B cell (primary cell): Measurements from ENCODE around the gene C1GALT1C1. TPM values are rescaled to one million over a fixed set of nuclear protein-coding genes. Genes with fewer than 3 reads are reported as not detected.
"Not testable (repeated sequence)": the region's sequence is repeated elsewhere in the genome, so short reads cannot be mapped to it uniquely, and the experiment has no call there.

ENCODE experiments used
- ATAC-seq: fragments of 200-7000 bp; cut with Tn5 transposase; one replicate; pipeline ENCODE4 v1.10.0; 2021; ENCODE audit warnings: low read depth, mild to moderate bottlenecking, moderate number of reproducible peaks, moderate library complexity
- CTCF ChIA-PET: fragments of 350-600 bp; sonication (Branson Sonifier 250); formaldehyde crosslinking; loops from one replicate; lab custom pipeline; 2021; ENCODE audit warnings: antibody characterized with exemption, inconsistent platforms; lab: Charles Lee
- POLR2A ChIA-PET: fragments of 350-600 bp; sonication (Branson Sonifier 250); formaldehyde crosslinking; loops from one replicate; lab custom pipeline; 2021; ENCODE audit warnings: antibody characterized with exemption; lab: Charles Lee
- DNase-seq: peaks from one replicate; pipeline ENCODE4 v3.0.0; 2013
- H2AFZ ChIP-seq: 2 replicates; pipeline ENCODE4 v1.6.1; 2012; ENCODE audit warnings: mild to moderate bottlenecking, low read depth, low read length; ENCODE audit not compliant: insufficient read depth, poor library complexity, severe bottlenecking
- H3K27ac ChIP-seq, 2 donors: 1 replicate in 1 of 2; 2 replicates in 1 of 2; pipeline ENCODE4 v1.5.1; 2012 to 2013; ENCODE audit warnings: low read length in 2 of 2, mild to moderate bottlenecking in 2 of 2, moderate library complexity in 1 of 2
- H3K27me3 ChIP-seq, 4 experiments: fragments of 200-600 bp in 1 of 4; sonication (generic) in 1 of 4; replicated peaks in 1 of 4; 1 replicate in 2 of 4; 2 replicates in 2 of 4; pipeline versions ENCODE4 v1.6.1 to v1.7.0; 2013 to 2016; ENCODE audit warnings: low read length in 3 of 4, mild to moderate bottlenecking in 2 of 4, mixed read lengths in 1 of 4, moderate library complexity in 1 of 4; ENCODE audit not compliant: insufficient read depth in 4 of 4, control insufficient read depth in 3 of 4; ENCODE audit errors: control extremely low read depth in 1 of 4
- H3K36me3 ChIP-seq, 2 experiments: replicated peaks in 1 of 2; 1 replicate in 1 of 2; 2 replicates in 1 of 2; pipeline versions ENCODE4 v1.6.1 to v1.7.1; 2013; ENCODE audit warnings: low read length in 1 of 2; ENCODE audit not compliant: insufficient read depth in 2 of 2, control insufficient read depth in 1 of 2; ENCODE audit errors: control extremely low read depth in 1 of 2, extremely low read depth in 1 of 2
- H3K4me1 ChIP-seq, 2 donors: fragments of 200-600 bp in 1 of 2; sonication (generic) in 1 of 2; 1 replicate in 1 of 2; 2 replicates in 1 of 2; pipeline versions ENCODE4 v1.5.1 to v1.6.1; 2013 to 2017; ENCODE audit warnings: low read length in 2 of 2; ENCODE audit not compliant: control insufficient read depth in 2 of 2, insufficient read depth in 2 of 2
- H3K4me2 ChIP-seq: replicated peaks from 2 replicates; pipeline ENCODE3; 2012; ENCODE audit warnings: mild to moderate bottlenecking, low read depth, low read length; ENCODE audit not compliant: poor library complexity, severe bottlenecking
- H3K4me3 ChIP-seq, 5 experiments: fragments of 200-600 bp in 1 of 5; sonication (generic) in 1 of 5; 1 replicate in 3 of 5; 2 replicates in 2 of 5; pipeline versions ENCODE4 v1.5.1 to v1.7.0; 2011 to 2016; ENCODE audit warnings: low read length in 4 of 5, mild to moderate bottlenecking in 4 of 5, low read depth in 2 of 5, control low read depth in 1 of 5, moderate library complexity in 1 of 5; ENCODE audit not compliant: insufficient read depth in 1 of 5; ENCODE audit errors: control extremely low read depth in 1 of 5, extremely low read depth in 1 of 5
- H3K79me2 ChIP-seq: fragments of 200-600 bp; sonication (generic); one replicate; pipeline ENCODE4 v1.6.0; 2016; ENCODE audit warnings: low read length; ENCODE audit not compliant: control insufficient read depth, insufficient read depth
- H3K9ac ChIP-seq: fragments of 200-600 bp; sonication (generic); 2 replicates; pipeline ENCODE4 v1.6.1; 2017; ENCODE audit warnings: mild to moderate bottlenecking, low read length, moderate library complexity
- H3K9me3 ChIP-seq, 3 donors: one replicate each; pipeline versions ENCODE4 v1.6.1 to v1.7.1; 2013; ENCODE audit warnings: low read length in 2 of 3; ENCODE audit not compliant: control insufficient read depth in 2 of 3, insufficient read depth in 1 of 3; ENCODE audit errors: control extremely low read depth in 1 of 3
- H4K20me1 ChIP-seq: 2 replicates; pipeline ENCODE4 v1.6.0; 2012; ENCODE audit warnings: mild to moderate bottlenecking, low read length; ENCODE audit not compliant: insufficient read depth, control insufficient read depth, poor library complexity, severe bottlenecking
- H3K27ac Mint-ChIP-seq: one replicate; pipeline ENCODE4 v1.8.0; 2021; ENCODE audit warnings: mixed read lengths
- H3K27me3 Mint-ChIP-seq: one replicate; pipeline ENCODE4 v1.8.0; 2021; ENCODE audit warnings: mixed read lengths
- H3K4me1 Mint-ChIP-seq: one replicate; pipeline ENCODE4 v1.8.0; 2021; ENCODE audit warnings: mixed read lengths
- H3K4me3 Mint-ChIP-seq: one replicate; pipeline ENCODE4 v1.8.0; 2021; ENCODE audit warnings: mixed read lengths
- H3K9me3 Mint-ChIP-seq: one replicate; pipeline ENCODE4 v1.8.0; 2022; ENCODE audit warnings: mixed read lengths; ENCODE audit not compliant: insufficient read depth
- EZH2 ChIP-seq: IDR thresholded peaks from 2 replicates; pipeline ENCODE4 v1.6.1; 2012; ENCODE audit warnings: borderline replicate concordance, low read depth, mild to moderate bottlenecking, moderate library complexity, low read length; ENCODE audit not compliant: insufficient read depth, poor library complexity, severe bottlenecking
- WGBS: methylation state at CpG from one replicate; pipeline ENCODE4 v1.1.5; 2013; ENCODE audit warnings: missing lambda C conversion rate; ENCODE audit not compliant: insufficient coverage; 5-methylcytosine and 5-hydroxymethylcytosine counted together
- intact Hi-C: fragments of 100-400 bp; cut with micrococcal nuclease; formaldehyde crosslinking; loops from one replicate; pipeline ENCODE4 v1.10.0; 2022
- polyA plus RNA-seq: library from polyadenylated mRNA; depleted of rRNA; stranded (reverse); fragments of >200 nt; gene quantifications from 2 replicates; pipeline ENCODE4 v1.2.3, GENCODE V29; 2012
- total RNA-seq, 2 donors: library from RNA; stranded (reverse); fragments of 120-200 nt in 1 of 2; gene quantifications; 1 replicate in 1 of 2; 2 replicates in 1 of 2; pipeline versions ENCODE4 v1.2.3 to v1.2.4, GENCODE V29; 2013 to 2022
- TF ChIP-seq, protein P1 (sequence below): fragments of 200-600 bp; IDR thresholded peaks from one replicate; pipeline ENCODE4 v1.8.0; 2022; ENCODE audit warnings: antibody characterized with exemption, mild to moderate bottlenecking

The C1GALT1C1 gene
- total and polyA plus RNA-seq, 2 donors (not counting 1 experiment from before 2014, with no cell fraction given), result 2.9 to 13.6 TPM

DNA sequence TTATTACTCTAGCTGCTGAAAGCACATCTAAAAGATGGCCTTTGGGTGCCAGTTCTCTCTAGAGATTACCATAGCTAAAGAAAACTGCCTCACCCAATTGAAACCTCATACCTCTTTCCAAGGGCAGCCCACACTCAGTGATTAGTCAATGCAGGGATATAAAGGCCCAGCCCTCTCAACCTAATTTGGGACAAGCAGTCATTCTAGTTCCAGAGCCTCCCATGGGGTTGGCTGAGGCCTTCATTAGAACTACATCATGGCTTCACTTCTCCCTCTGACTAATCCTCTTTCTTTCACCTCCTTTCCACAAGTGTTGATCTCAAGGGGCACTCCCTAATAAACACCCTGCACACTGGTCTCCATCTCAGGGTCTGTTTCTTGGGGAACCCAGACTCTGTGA is 38.5 kb upstream of the C1GALT1C1 start:
- Mint-ChIP-seq H3K4me3 (no peak overlapping the region), H3K4me1 (peaks cover 6% of the 10 kb centered on the region), H3K27me3 (no peaks in the 10 kb centered on the region), H3K9me3 (no peaks in the 10 kb centered on the region), H3K27ac (no peak overlapping the region)
- H3K4me3 ChIP-seq, result no peak overlapping the region
- no peaks in the 10 kb centered on the region for H3K9me3 ChIP-seq
- DNase-seq (no peak), ATAC-seq (no peak)
- intact Hi-C loops, result loop anchor here (5.0 kb wide), 1 partner anchor 104 kb away; no protein-coding TSS in a partner anchor
- no peak overlapping the region for H3K27ac ChIP-seq
- H3K79me2 ChIP-seq, result no peaks in the 10 kb centered on the region
- no peak overlapping the region for H2AFZ ChIP-seq
- no peaks in the 10 kb centered on the region for H3K4me1 ChIP-seq
- CTCF ChIA-PET, result interaction anchor here (1.1 kb wide), 1 partner anchor 170 kb away, joined by 3 read pairs; no protein-coding TSS in a partner anchor
- POLR2A ChIA-PET, result no interaction called here
- H3K4me2 ChIP-seq, result no peak overlapping the region
- H3K27me3 ChIP-seq, result no peaks in the 10 kb centered on the region
- H4K20me1 ChIP-seq, result no peaks in the 10 kb centered on the region
- H3K36me3 ChIP-seq, result no peaks in the 10 kb centered on the region
- H3K9ac ChIP-seq, result no peak overlapping the region
- TF ChIP-seq, protein P1, sequence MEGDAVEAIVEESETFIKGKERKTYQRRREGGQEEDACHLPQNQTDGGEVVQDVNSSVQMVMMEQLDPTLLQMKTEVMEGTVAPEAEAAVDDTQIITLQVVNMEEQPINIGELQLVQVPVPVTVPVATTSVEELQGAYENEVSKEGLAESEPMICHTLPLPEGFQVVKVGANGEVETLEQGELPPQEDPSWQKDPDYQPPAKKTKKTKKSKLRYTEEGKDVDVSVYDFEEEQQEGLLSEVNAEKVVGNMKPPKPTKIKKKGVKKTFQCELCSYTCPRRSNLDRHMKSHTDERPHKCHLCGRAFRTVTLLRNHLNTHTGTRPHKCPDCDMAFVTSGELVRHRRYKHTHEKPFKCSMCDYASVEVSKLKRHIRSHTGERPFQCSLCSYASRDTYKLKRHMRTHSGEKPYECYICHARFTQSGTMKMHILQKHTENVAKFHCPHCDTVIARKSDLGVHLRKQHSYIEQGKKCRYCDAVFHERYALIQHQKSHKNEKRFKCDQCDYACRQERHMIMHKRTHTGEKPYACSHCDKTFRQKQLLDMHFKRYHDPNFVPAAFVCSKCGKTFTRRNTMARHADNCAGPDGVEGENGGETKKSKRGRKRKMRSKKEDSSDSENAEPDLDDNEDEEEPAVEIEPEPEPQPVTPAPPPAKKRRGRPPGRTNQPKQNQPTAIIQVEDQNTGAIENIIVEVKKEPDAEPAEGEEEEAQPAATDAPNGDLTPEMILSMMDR, result no peak
- TF ChIP-seq EZH2, result no peak

DNA sequence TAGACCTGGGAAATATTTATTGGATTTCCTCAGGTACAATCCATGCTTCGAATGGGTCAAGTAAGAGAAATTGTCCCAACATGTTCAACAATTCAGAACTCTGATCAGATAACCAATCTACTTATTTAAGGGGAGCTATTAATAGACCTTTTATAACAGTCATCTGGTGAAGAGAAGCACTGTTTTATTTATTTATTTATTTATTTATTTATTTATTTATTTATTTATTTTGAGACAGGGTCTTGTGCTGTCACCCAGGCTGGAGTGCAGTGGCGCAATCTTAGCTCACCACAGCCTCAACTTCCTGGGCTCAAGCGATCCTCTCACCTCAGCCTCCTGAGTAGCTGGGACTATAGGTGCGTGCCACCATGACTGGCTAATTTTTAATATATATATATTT is 34.7 kb upstream of the C1GALT1C1 start:
- H4K20me1 ChIP-seq, H3K9me3 ChIP-seq, H3K4me1 ChIP-seq, H3K79me2 ChIP-seq, DNase-seq, H3K27me3 ChIP-seq, H3K27ac ChIP-seq, H3K9ac ChIP-seq, H3K4me3 Mint-ChIP-seq, H3K4me2 ChIP-seq, H3K27ac Mint-ChIP-seq, ATAC-seq, H3K4me1 Mint-ChIP-seq, POLR2A ChIA-PET, H3K9me3 Mint-ChIP-seq, H3K4me3 ChIP-seq, H3K27me3 Mint-ChIP-seq, H2AFZ ChIP-seq, H3K36me3 ChIP-seq: not testable (repeated sequence)
- CTCF ChIA-PET, result interaction anchor here (0.6 to 3.1 kb wide), 8 partner anchors 16 to 1180 kb away, joined by 3 to 20 read pairs (median 4); no protein-coding TSS in a partner anchor
- intact Hi-C loops, result loop anchor here (1.0 kb wide), 1 partner anchor 166 kb away; no protein-coding TSS in a partner anchor
- no CpG with 5 or more reads among the region's 4 CpGs for WGBS
- TF ChIP-seq, protein P1, result peak; percentile 12
